HG03175 (cell line): Measurements from ENCODE around the gene WDR5.

Experiments used
- ATAC-seq: cut with Tn5 transposase; IDR thresholded peaks from one replicate; pipeline ENCODE4 v1.9.1; 2021; ENCODE audit warnings: mild to moderate bottlenecking, moderate library complexity; ENCODE audit not compliant: unreplicated experiment

The WDR5 gene

DNA sequence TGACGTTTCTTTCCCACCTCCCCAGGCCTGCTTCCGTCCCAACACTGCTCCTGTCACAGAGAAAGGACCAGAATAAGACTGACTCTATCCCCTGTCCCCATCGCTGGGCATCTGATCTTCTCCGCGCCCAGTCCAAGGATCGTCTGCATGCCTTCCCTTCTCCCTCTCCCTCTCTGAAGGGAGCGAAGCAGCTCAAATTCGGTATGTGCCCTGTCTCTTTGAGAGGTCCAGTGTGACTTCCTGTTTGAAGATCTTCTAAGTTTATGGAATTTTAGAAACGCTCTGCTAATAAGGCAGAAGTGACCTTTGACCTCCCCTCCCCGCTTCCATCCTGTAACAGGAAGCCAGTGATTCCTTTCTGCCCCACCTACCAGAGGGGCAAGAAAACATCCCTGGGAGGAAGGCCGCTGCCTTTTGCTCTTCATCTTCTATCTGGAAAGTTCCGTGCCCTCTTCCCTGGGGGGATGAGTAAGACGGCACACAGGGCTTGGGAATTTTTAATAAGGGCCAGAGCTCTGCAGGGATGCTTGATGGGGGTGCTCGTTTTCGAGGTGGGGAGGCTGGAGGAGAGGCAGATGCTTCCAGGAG lies 69.2 kb downstream of the WDR5 start:
- ATAC-seq: no peak

DNA sequence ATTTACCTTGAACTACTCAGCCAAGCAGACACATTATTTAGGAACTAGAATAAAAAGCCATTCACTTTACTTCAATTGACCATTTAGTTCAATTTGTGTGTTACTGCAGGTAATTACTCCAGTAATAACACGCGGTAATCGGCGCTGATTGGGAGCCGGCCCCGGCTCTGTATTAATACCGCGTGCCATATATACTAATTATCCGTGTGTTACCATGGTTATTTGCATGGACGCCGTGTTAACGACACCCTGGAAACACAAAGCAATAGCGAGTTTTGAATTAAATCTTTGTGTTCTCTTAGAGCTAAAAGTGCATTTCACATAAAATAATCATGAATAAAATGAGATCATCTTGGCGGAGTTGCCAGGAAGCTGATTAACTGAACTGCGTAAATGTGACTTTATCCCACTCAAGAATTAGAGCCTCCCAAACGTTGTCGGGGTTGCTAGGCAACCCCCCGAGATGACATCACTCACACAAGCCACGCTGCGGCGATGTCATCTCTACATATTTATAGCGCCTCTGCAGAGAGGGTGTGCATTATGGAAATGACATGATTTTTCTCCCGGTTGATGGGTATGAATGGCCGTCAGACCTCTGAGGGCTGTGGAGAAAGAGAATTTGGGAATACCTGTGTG lies 69.9 kb downstream of the WDR5 start:
- ATAC-seq: no peak

DNA sequence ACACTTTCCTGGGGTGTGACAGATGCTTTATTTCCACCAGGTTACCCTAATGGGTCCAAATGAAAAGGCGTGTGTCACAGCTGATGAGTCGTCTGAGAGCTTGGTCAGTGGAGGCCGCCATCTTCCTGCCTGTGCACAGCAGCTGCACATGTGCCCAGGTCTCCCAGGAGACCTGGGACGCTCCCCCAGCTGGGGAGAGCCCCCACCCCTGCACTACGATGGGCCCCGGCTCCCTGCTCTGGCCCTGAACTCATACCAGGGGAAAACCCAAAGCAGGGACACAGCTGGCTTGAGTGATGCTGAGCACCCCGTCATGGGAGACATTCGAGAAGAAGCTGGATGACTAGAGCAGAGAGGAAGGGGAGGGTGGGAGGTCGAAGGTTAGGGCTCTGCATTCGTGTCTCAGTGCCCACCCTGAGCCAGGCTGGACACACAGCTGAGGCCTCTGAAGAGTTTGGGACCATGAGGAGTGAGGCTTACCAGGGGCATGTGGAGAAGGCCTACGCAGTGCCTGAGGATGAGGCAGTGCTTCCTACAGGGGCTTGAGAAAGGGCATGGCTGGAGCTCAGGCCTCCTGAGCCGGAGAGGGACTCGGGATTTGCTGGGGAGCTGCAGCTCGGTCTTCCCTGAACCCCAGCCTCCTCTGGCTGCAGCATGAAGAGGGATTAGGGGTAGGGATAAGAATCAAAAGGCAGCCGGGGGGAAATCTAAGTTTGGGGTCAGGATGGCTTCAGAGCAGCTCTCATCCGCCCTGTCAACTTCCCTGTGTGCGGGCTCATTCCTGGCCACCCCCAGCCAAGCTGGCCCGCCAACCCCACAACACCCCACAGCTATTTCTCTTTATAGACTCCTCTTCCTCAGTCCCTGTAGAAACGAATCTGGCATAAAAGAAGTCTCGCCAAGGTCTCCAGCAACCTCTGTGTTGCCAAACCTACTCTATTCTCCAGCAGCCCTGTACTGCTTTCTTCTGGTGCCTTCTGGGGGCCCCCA lies 70.7 kb downstream of the WDR5 start:
- no peak for ATAC-seq

DNA sequence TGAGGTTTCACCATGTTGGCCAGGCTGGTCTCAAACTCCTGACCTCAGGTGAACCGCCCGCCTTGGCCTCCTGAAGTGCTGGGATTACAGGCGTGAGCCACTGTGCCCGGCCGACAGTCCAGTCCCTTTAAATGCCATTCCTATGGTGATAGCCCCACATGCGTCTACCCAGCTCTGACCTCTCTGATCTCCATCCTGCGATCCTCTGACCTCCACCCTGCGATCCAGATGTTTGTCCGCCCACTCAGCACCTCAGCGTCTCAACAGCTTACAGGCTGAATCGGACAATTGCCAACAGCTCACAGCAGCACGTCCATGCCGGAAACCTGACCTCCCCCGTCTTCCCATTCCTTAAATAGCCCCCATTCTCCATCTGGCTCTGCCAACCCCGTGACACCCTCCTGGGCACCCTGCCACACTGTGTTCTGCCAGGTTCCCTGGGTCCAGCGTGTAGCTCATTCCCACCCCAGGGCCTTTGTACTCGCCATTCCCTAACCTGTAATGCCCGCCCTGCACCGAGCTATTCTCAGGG lies 72.5 kb downstream of the WDR5 start:
- no peak for ATAC-seq

DNA sequence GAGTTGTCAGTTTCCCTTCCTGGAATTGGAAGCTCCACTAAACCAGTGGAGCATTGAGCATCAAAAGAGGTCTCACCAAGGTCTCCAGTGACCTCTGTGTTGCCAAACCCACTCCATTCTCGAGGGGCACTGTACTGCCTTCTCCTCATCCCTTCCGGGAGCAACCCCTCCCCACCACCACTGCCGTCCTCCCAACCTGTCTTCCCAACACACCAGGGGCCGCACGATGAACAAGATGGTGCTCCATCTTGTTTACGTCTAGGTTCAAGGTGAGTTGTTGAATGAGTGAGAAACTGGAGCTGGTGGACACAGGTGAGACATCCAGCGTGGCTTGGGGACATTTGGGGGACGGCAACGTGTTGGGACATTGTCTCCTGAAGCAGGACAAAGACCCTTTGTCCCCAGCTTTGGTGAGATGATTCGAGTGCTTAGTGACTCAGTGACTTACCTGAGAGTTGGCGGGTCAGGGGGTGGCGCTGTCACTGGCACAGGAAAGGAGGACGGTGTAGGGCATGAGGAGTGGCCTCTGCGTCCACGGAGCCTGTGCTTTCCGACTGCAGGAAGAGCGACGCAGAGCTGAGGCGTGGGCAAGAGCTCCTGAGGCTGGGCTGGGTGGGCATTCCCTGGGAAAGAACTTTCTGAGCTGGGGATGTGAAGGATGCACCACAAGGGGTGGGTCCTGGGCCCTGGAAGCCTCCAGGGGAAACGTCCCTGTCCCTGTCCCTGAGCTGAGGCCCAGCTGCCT lies 73.3 kb downstream of the WDR5 start:
- no peak for ATAC-seq
